Measurements from ENCODE around the gene SEMA3G.
A peak's percentile ranks its signal among the peaks of the same experiment; 100 is the strongest.

Gene SEMA3G

DNA sequence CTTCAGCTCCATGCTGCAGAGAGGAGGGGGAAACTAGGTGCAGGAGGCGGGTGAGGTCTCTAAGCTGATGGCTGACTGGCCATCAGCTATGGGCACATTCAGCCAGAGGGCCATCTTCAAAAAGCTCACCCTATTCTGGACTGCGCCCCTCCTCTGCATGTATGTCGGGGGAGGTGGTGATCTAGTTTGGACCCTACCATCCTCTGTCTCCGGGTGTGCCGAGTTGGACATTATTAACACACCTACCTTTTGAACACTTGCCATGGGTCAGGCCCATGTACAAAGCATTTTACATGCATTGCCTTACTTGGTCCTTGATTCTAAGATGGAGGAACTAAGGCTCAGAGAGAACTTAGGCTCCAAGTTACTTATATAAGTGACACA is 11.9 kb upstream of the SEMA3G start:
- no peak overlapping the region for H3K27ac ChIP-seq (replicated peaks)
- no peak overlapping the region for H3K4me3 ChIP-seq (replicated peaks; ENCODE audit: insufficient read depth, low read length)
- DNase-seq (ENCODE audit: low read depth in 1 of 2, low spot score in 1 of 2) = no peak
- TF ChIP-seq, protein P1, sequence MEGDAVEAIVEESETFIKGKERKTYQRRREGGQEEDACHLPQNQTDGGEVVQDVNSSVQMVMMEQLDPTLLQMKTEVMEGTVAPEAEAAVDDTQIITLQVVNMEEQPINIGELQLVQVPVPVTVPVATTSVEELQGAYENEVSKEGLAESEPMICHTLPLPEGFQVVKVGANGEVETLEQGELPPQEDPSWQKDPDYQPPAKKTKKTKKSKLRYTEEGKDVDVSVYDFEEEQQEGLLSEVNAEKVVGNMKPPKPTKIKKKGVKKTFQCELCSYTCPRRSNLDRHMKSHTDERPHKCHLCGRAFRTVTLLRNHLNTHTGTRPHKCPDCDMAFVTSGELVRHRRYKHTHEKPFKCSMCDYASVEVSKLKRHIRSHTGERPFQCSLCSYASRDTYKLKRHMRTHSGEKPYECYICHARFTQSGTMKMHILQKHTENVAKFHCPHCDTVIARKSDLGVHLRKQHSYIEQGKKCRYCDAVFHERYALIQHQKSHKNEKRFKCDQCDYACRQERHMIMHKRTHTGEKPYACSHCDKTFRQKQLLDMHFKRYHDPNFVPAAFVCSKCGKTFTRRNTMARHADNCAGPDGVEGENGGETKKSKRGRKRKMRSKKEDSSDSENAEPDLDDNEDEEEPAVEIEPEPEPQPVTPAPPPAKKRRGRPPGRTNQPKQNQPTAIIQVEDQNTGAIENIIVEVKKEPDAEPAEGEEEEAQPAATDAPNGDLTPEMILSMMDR (IDR thresholded peaks at IDR 0.05; ENCODE audit: insufficient read depth, low read length) = no peak
- TF ChIP-seq, protein P2, sequence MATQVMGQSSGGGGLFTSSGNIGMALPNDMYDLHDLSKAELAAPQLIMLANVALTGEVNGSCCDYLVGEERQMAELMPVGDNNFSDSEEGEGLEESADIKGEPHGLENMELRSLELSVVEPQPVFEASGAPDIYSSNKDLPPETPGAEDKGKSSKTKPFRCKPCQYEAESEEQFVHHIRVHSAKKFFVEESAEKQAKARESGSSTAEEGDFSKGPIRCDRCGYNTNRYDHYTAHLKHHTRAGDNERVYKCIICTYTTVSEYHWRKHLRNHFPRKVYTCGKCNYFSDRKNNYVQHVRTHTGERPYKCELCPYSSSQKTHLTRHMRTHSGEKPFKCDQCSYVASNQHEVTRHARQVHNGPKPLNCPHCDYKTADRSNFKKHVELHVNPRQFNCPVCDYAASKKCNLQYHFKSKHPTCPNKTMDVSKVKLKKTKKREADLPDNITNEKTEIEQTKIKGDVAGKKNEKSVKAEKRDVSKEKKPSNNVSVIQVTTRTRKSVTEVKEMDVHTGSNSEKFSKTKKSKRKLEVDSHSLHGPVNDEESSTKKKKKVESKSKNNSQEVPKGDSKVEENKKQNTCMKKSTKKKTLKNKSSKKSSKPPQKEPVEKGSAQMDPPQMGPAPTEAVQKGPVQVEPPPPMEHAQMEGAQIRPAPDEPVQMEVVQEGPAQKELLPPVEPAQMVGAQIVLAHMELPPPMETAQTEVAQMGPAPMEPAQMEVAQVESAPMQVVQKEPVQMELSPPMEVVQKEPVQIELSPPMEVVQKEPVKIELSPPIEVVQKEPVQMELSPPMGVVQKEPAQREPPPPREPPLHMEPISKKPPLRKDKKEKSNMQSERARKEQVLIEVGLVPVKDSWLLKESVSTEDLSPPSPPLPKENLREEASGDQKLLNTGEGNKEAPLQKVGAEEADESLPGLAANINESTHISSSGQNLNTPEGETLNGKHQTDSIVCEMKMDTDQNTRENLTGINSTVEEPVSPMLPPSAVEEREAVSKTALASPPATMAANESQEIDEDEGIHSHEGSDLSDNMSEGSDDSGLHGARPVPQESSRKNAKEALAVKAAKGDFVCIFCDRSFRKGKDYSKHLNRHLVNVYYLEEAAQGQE (IDR thresholded peaks at IDR 0.05; ENCODE audit: insufficient replicate concordance, low read depth) = no peak
- TF ChIP-seq POLR2AphosphoS5 (IDR thresholded peaks at IDR 0.05; ENCODE audit: low read depth) (no peak), SPI1 (IDR thresholded peaks at IDR 0.05; ENCODE audit: borderline replicate concordance, low read depth) (no peak), GABPA (IDR thresholded peaks at IDR 0.05; ENCODE audit: low read depth) (no peak)
- H3K27me3 ChIP-seq (ENCODE audit: insufficient read depth, poor library complexity, severe bottlenecking) = no peaks in the 10 kb centered on the region

DNA sequence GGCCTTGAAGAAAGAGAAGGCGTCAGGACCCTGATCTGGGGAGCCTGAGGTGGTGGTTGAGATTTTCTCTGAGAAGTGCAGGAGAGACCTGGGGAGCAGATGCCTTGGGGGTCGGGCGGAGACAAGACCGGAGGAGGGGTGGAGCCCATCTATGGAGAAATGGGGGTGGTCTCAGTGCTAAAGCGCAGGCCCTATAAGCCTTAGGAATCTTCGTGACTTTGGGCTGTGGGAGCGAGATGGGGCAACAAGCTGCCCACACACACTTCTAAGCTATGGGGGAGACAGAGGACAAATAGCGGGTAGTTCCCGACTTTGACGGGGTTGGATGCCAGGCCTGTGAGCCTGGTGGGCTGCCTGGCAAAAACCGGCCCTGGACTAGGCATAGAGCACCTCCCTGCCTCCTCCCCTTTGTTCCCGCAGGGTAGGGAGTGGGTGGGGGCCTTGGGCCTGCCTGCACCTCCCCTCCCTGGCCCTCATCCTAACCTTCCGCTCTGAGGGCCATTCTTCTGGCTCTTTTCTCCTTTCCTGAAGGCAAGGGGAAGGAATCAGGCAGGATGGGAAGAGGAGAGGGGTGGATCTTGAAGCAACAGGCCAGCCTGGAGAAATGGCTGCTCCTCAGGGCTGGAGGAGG is 11.4 kb upstream of the SEMA3G start:
- Histone ChIP-seq H3K27me3 (ENCODE audit: insufficient read depth, poor library complexity, severe bottlenecking) (no peaks in the 10 kb centered on the region), H3K4me3 (replicated peaks; ENCODE audit: insufficient read depth, low read length) (peak overlapping the region; percentile 77), H3K27ac (replicated peaks) (peak overlapping the region; percentile 89)
- TF ChIP-seq, protein P1 (IDR thresholded peaks at IDR 0.05; ENCODE audit: insufficient read depth, low read length) = no peak
- TF ChIP-seq POLR2AphosphoS5 (IDR thresholded peaks at IDR 0.05; ENCODE audit: low read depth) = no peak
- TF ChIP-seq SPI1 (IDR thresholded peaks at IDR 0.05; ENCODE audit: borderline replicate concordance, low read depth) = no peak
- DNase-seq (ENCODE audit: low read depth in 1 of 2, low spot score in 1 of 2) = no peak

DNA sequence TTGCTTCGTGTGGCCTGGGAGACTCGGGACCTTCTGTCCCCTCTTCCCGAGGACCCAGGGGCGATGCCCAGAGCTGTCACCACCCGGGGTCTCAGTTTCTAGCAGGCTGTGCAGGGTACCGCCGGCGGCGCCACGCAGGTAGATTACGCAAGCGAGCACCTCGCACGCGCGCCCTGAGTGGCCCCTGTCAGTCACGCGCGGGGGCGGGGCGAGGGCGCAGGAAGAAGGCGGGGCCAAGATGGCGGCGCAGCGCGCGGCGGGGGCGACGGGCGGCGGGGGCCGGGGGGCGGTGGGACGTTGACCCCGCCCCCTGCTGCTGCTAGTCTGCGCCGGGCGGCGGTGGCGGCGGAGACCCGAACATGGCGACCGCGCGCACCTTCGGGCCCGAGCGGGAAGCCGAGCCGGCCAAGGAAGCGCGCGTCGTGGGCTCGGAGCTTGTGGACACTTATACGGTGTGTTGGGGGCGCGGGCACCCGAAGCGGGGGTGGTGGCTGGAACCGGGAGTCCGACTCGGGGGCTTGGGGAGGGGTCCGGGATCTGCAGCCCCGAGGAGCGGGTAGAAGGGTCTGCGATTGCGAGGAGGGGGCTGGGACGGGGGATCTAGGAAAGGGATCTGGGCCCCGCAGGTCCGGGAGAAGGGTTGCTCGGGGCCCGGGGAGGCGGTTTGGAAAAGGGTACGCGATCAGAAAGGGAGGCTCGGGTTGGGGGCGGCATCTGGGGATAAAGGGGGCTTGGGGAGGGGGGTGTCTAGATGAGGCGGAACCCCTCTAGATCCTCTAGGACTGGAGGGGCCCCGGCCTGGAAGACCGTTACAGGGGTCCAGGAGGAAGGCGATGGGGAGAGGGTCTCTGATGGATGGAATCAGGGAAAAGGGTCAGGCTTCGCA is 10.6 kb upstream of the SEMA3G start, which contains the start of gene NISCH:
TSS of gene NISCH (plus strand) at position 322 of the 886 bp plus-strand sequence. CDS start at position 360, 38 bp downstream.
- peak; percentile 84 to 87 for DNase-seq (ENCODE audit: low read depth in 1 of 2, low spot score in 1 of 2)
- Histone ChIP-seq H3K4me3 (replicated peaks; ENCODE audit: insufficient read depth, low read length) (peak within 1 kb of the TSS; percentile 77), H3K27me3 (ENCODE audit: insufficient read depth, poor library complexity, severe bottlenecking) (no peaks in the 10 kb centered on the region), H3K27ac (replicated peaks) (peak within 1 kb of the TSS; percentile 89)
- TF ChIP-seq, protein P1 (IDR thresholded peaks at IDR 0.05; ENCODE audit: insufficient read depth, low read length) = no peak
- TF ChIP-seq POLR2AphosphoS5 (IDR thresholded peaks at IDR 0.05; ENCODE audit: low read depth) = peak; percentile 68

DNA sequence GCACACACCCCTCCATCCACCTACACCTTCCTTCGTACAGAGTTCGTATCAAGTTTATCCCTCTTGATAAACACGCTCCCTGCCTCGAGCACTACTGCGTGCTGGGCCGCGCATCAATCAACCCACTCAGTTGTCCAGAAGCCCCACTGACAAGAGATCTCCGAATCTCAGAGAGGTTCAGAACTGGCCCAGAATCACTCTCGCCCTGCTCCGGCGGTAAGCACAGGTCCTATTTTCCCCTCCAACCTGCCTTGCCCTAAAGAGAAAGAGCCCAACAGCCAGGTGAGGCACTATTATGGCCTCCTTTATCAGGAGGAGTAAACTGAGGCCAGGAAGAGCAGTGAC is 10.0 kb upstream of the SEMA3G start:
- TF ChIP-seq, protein P1 (IDR thresholded peaks at IDR 0.05; ENCODE audit: insufficient read depth, low read length) = no peak
- TF ChIP-seq, protein P2 (IDR thresholded peaks at IDR 0.05; ENCODE audit: insufficient replicate concordance, low read depth) = no peak
- TF ChIP-seq POLR2AphosphoS5 (IDR thresholded peaks at IDR 0.05; ENCODE audit: low read depth) (no peak), GABPA (IDR thresholded peaks at IDR 0.05; ENCODE audit: low read depth) (no peak), SPI1 (IDR thresholded peaks at IDR 0.05; ENCODE audit: borderline replicate concordance, low read depth) (no peak)
- Histone ChIP-seq H3K4me3 (replicated peaks; ENCODE audit: insufficient read depth, low read length) (peak overlapping the region; percentile 77), H3K27me3 (ENCODE audit: insufficient read depth, poor library complexity, severe bottlenecking) (no peaks in the 10 kb centered on the region), H3K27ac (replicated peaks) (peak overlapping the region; percentile 89)
- no peak for DNase-seq (ENCODE audit: low read depth in 1 of 2, low spot score in 1 of 2)

All from HL-60 (cell line).